ENCODE measurements around the gene NAA40.

- TF ChIP-seq CTCF (IDR thresholded peaks at IDR 0.05; ENCODE audit: low read length) (no peak), EZH2 (optimal IDR thresholded peaks at IDR 0.05; ENCODE audit: low read depth, low read length) (no peak), EZH2phosphoT487 (IDR thresholded peaks at IDR 0.05; ENCODE audit: low read length) (no peak)
These were observed 30.0 kb upstream of the NAA40 start for GRCh38 chr11:63908631-63909401.
